HK-2 (cell line): ENCODE measurements around the gene CARD18.
"Not testable (repeated sequence)": the region's sequence is repeated elsewhere in the genome, so short reads cannot be mapped to it uniquely, and the experiment has no call there.

Source experiments
- DNase-seq: peaks from one replicate; pipeline ENCODE4 v3.0.0-alpha.2; 2018; ENCODE audit not compliant: unreplicated experiment

CARD18 gene

DNA sequence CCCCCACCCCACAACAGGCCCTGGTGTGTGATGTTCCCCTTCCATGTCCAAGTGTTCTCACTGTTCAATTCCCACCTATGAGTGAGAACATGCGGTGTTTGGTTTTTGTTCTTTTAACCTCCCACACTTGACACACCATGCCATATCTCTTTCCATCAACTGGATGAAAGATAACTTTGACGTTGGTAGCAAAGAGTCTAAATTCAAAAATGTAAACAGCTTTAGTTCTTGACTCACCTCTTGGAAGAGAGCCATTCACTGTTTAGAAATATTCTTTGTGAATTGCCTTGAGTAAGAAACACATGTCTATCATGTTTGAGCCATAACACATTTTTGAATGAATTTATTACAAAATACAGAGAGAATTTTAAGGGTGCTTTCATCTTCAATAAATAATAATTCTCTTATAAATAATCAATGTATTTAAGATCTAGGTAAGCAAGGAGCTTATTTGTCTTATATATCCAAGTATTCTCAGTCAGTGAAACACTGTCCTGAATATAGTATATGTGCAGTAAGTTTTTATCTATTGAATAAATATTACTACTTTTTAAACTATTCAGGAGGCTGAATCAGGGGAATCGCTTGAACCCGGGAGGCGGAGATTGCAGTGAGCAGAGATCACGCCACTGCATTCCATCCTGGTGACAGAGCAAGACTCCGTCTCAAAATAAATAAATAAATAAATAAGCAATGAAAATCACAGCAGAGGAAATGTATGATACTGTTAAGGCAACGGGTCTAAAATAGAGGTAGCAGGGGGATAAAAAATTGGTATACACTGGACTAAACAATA is 6.7 kb downstream of the CARD18 start:
- no peak for DNase-seq

- DNase-seq = no peak
These were observed 9.3 kb downstream of the CARD18 start for GRCh38 chr11:105130189-105130813.

DNA sequence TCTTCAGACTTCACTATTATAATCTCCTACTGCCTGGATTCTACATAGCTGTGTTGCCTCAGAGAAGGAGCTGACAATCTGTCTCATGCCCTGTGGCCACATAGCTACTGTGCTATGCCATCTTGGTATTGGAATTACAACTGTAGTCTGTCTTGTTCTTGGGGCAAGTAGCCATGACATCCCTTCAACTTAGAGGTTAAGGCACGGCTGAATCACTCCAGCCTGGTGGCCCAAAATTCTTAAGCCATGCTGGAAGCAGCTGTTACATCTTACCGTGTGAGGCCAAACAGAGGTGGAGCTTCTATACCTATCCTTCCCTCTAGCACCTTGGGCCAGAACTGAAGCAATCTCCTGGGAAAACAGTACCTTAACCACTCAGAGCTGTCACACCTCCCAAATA is 14.8 kb downstream of the CARD18 start:
- no peak for DNase-seq

DNA sequence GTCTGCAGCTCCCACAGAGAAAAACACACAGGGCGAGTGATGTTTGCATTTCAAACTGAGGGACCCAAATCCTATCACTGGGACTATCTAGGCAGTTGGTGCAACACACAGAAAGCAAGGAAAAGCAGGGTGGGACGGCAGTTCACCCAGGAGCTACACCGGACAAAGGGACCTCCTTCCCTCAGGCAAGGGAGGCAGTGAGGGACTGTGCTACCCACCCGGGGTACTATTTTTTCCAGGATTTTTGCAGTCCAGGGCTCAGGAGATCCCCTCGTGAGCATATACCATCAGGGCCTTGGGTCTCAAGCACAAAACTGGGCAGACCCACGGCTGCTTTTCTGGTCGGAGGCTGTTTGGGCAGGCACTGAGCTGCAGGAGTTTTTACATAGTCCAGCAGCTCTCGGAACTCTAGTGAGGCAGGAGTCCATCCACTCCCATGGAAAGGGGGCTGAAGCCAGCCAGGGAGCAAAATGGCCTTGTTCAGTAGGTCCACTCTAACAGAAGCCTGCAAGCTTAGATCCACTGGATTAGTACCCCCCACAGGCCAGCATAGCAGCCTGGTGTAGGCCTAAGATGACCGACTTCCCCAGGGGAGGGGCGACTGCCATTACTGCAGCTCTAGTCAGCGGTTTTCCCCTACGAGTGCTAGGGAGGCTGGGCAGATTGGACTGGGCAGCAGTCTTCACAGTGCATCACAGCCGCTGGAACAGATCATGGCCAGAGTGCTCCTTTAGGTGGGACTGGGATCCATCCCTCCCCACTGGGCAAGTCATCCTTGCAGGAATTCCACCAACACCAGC is 28.2 kb downstream of the CARD18 start:
- DNase-seq = no peak

- DNase-seq = no peak
These were observed 28.9 kb downstream of the CARD18 start for GRCh38 chr11:105110688-105111030.

GRCh38 chr11:105109855-105110687 is 29.5 kb downstream of the CARD18 start:
- DNase-seq = no peak

DNA sequence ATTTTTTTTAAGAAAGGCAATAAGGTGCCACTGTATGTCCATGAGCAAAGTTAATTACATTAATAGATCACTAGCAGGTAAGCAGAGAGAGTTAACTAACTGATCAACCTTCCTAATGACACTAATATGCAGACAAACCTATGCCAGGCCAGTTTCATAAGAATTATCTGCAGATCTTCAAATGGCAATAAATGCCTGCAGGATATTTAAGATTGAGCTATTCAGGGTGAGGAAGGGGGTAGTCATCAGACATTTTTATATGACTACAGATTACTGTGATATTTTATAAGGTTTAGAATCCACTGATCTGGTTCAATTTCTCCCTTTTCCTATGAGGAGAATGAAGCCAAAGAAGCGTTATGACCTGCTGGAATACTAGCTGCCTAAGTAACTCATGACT is 30.2 kb downstream of the CARD18 start:
- DNase-seq = no peak

GRCh38 chr11:105108247-105108646 is 31.3 kb downstream of the CARD18 start:
- no peak for DNase-seq

DNA sequence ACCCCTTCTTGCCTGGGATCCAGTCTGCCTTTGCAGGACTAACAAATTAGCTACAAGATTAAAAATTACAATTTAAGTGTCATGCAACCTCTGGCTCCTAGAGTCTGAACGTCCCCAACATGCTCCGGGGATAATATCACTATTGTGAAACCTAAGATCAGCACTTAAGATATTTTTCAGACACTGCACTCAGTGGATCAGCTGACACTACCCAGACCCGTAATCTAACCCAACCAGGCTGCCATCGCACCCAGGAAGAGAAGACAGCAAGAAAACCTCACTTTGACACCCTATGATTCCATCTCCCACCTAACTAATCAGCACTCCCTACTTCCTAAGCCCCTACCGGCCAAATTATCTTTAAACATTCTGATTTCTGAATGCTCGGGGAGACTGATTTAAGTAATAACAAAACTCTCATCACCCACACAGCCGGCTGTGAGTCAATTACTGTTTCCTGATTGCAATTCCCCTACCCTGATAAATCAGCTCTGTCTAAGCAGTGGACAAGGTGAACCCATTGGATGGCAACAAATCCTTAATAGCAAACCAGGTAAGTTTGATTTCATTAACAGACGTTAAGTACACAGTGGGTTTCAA is 32.2 kb downstream of the CARD18 start:
- not testable (repeated sequence) for DNase-seq

DNA sequence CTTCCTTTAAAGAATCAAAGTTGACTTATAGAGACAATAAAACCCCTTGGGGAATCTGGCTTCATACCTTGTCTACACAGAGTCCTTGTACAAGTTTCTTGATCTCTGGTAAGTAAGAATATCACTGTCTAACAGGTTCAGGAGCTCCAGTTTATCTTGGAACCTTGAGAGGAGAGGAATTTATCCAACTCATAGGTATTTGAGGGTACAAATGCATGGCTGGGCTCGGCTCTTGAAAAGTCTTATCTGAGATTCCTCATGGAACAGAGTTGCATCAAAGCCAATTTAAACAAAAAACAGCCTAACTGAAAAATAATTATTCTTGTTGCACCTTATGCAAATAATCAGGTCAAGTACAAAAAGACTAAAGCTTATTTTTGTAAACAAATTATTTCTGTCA is 33.4 kb downstream of the CARD18 start:
- no peak for DNase-seq

DNA sequence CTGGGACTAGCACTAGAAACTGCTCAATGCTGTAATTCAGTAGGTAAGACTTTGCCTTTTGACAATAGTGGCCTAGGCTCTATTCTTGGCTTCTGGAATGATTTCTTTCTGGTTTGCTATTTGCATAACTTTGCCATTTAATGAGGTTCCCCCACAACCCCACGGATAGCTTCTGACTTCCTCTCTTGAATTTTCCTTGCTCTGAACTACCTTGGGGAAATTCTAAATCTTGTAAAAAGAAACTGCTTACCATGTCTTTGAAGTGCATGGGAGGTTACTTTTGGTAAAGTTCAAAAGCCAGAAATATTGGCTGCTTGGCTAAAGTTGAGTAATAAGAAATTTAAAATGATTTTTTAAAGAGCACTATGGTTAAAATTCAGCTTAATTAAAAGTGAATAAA is 35.3 kb downstream of the CARD18 start:
- no peak for DNase-seq

- no peak for DNase-seq
These were observed 36.2 kb downstream of the CARD18 start for GRCh38 chr11:105103336-105103735.

GRCh38 chr11:105102079-105102581 is 37.4 kb downstream of the CARD18 start:
- DNase-seq = not testable (repeated sequence)

DNA sequence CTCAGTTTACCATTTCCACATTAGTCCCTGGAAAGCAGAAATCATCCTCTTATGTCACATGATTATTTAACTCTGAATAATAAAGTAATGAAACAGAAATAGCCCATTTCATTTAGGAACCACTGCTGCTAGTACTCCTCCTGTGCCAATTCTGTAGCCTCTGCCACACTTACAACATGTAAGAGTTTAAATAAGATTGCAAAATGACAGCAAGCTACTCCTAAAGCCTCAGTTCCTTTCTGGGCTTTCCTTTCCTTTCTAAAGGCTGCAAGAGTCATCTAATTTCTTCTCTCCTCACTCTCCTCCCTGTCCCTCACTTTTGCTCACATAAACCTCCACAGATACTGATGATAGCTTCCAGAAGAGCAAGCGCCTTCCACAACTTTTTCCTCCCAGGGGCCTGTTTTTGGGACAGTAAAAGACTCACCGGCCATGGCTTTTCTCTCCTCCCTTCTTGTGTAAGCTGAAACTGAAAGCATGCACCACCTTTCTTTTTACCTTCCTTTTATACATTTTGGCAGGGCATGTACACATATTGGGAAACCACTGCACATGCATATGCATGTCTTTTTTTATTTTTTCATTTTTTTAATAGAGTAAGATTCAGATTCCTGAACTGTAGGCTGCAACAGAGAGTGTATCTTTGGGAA is 38.5 kb downstream of the CARD18 start:
- no peak for DNase-seq

GRCh38 chr11:105100206-105100605 is 39.4 kb downstream of the CARD18 start:
- DNase-seq = no peak

- not testable (repeated sequence) for DNase-seq
These were observed 40.0 kb downstream of the CARD18 start for GRCh38 chr11:105099594-105099993.

- DNase-seq = no peak
These were observed 47.0 kb downstream of the CARD18 start for GRCh38 chr11:105092256-105093239.
